Measurements from ENCODE around the gene ABR.

GRCh38 chr17:987931-988330 is 191.8 kb downstream of the ABR start:
- TF ChIP-seq POLR2A (IDR thresholded peaks at IDR 0.05; ENCODE audit: extremely low read depth, insufficient read length) (no peak), CTCF (IDR thresholded peaks at IDR 0.05; ENCODE audit: low read depth, low read length) (no peak)

Measured in NB4 (cell line).